ENCODE results near the gene C20orf144.
"Not testable (repeated sequence)": the region's sequence is repeated elsewhere in the genome, so short reads cannot be mapped to it uniquely, and the experiment has no call there.

Gene C20orf144

GRCh38 chr20:33662172-33662571, at the start of gene C20orf144:
Gene C20orf144, plus strand, starts transcription at chr20:33662327. Its CDS starts 19 bp downstream, at chr20:33662346.
- intact Hi-C loops (cut with DNase I), result no loop called here
- peak in 1 of 10 donors; percentile 71 for DNase-seq

DNA sequence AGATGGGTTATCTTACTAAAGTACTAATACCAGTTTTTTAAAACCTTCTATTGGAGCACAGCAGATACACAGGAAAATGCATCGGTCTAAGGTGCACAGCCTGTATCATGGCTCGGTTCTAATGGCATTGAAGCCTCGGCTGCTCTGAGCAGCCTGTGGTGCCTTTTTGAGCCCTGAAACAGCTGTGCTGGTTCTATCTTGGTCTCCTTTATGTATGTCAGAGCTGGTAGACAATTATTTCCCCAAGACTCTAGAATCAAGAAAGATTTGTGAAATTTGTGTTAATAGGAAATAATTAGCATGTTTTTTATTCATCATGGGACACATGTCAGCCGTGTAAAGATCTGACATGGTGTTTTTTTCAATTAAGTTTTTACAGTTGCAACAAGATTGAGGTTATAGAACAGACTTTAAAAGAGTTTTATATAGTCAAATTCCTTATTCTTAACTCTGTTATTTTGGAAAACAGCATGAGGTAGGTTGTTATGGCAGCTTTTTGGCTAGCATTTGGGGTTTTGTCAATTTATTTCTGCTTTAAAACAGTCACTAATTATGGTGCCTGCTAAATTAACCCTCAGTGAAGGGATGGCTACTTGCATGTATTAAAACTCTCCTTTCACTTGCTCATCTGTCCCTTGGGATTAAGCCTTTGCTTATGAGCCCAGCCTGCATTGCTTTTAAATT, 40.3 kb upstream of the C20orf144 start:
- no peak for DNase-seq
- intact Hi-C loops (cut with DNase I), result no loop called here

GRCh38 chr20:33622705-33623365, 39.3 kb upstream of the C20orf144 start:
- intact Hi-C loops (cut with DNase I), result no loop called here
- no peak for DNase-seq

DNA sequence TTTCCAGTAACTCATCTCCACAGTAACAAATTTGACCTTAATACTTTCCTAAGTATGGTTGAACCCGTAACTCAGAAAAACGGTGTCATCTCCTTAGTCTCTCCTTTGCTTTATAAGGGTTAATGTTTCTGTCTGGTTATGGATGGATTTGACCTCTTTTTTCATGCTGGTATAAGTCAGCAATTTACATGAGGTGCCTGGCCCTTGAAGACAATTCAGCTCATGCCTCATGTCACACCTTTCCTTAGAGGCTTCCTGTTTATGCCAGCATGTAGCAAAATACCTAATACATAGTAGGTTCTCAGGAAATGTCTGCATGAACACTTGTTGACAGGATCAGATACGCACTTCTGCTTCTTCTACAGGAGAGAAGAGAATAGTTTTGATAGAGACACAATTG, 37.7 kb upstream of the C20orf144 start:
- intact Hi-C loops (cut with DNase I), result no loop called here
- no peak for DNase-seq

- no peak for DNase-seq
- intact Hi-C loops (cut with DNase I), result no loop called here
These were observed 35.9 kb upstream of the C20orf144 start for GRCh38 chr20:33626190-33626589.

DNA sequence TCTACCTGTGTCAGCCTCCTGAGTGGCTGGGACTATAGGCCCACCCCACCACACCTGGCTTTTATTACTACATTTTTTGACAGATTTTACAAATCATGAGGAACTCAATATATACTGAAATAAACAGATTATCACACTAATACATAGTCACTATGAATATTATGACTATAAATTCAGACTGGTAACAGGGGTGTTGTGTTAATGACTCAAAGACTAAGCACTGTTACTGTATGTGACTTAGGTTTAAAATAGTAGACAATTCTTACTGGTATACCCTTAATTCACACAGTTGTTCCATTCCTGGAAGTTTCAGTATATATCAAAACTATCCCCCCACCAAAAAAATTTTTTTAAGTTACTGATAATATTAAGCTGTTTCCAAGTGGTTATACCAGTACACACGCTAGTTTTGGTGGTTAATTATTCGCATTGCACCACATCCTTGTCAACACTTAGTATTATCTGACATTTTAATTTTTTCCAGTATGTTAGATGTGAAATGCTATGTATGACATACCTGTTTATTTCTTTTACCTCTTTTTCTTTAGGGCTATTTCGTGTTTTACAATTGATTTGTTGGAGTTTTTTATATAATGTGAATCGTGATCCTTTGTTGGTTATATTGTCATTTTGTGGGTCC, 34.4 kb upstream of the C20orf144 start:
- intact Hi-C loops (cut with DNase I), result no loop called here
- DNase-seq, result no peak

DNA sequence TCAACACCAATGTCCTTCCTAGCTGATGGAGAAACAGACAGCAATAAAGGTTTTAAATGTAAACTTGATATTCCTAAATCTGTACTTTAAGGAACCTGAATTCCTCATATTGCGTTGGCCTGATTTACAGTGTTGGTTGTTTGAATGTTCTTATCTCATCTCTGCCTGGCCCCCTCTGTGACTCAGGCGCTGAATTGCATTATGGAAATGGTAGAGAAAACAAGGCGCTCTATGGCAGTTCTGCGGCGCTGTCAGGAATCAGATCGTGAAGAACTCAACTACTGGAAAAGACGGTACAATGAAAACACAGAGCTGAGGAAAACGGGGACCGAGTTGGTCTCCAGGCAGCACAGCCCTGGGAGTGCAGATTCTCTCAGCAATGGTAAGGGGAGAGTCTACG, 32.6 kb upstream of the C20orf144 start:
- intact Hi-C loops (cut with DNase I), result no loop called here
- DNase-seq, result no peak

GRCh38 chr20:33629979-33630378, 32.1 kb upstream of the C20orf144 start:
- intact Hi-C loops (cut with DNase I), result no loop called here

DNA sequence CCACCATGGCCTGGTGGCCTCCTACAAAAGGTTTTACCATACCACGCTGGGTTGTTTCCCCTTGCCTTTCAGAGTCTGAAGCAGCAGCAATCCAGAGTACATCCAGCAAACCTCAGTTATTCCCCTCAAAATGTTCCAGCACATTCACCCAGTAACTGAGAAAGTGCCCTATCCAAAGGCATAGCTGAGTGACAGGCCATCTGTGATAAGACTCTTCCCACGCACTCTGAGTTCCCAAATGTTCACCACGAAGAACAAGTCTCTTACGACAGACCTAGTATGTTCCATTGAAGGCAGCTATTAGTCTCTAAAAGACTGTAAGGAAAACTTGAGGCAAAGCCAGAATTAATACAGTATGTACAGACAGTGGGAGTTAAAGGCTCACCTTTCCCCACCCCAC, 31.6 kb upstream of the C20orf144 start:
- intact Hi-C loops (cut with DNase I), result no loop called here
- DNase-seq, result no peak

More at GRCh38 chr20:33629979-33630378, 32.1 kb upstream of the C20orf144 start:
- no peak for DNase-seq

DNA sequence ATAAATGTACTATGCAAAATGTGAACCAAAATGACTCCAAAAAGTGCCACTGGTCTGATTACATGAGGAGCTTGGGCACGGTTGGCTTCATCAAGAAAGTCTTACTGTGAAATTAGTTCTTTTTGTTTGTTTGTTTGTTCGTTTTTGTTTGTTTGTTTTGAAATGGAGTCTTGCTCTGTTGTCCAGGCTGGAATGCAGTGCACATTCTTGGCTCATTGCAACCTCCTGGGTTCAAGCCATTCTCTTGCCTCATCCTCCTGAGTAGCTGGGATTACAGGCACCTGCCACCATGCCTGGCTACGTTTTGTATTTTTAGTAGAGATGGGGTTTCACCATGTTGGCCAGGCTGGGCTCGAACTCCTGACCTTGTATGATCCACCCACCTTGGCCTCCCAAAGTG, 30.2 kb upstream of the C20orf144 start:
- intact Hi-C loops (cut with DNase I); DNase-seq: not testable (repeated sequence)

DNA sequence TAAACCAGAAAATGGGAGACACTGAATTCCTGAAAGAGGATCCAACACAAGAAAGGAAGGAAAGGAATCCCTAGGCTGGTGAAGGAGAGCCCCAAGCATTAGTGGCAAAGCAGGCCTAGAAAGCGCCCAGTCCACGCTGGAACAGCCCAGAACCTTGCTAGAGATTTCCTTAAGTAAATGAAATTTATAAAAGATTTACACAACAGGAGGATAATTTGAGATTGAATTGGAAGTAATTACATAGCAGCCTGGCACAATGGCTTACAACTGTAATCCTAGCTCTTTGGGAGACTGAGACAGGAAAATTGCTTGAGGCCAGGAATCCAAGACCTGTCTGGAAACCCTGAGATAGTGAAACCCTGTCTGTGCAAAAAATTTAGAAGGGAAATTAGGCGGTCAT, 26.8 kb upstream of the C20orf144 start:
- intact Hi-C loops (cut with DNase I), result no loop called here
- no peak for DNase-seq

- intact Hi-C loops (cut with DNase I), result no loop called here
- DNase-seq, result no peak
These were observed 25.4 kb upstream of the C20orf144 start for GRCh38 chr20:33636776-33637175.

DNA sequence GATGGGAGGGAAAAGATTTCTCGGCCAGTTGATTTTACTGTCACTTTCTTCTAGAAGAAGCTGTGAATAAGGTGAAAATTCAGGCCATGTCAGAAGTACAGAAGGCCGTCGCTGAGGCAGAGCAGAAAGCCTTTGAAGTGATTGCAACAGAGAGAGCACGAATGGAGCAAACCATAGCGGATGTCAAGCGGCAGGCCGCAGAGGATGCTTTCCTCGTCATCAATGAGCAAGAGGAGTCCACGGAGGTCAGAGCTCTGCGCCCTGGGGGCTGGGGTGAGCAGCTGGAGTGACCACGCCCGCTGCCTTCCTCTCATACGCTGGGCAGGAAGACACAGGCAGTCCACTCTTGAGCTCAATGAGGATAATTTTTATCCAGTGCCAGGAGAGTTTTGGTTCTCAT, 21.8 kb upstream of the C20orf144 start:
- DNase-seq, result no peak
- intact Hi-C loops (cut with DNase I), result no loop called here

DNA sequence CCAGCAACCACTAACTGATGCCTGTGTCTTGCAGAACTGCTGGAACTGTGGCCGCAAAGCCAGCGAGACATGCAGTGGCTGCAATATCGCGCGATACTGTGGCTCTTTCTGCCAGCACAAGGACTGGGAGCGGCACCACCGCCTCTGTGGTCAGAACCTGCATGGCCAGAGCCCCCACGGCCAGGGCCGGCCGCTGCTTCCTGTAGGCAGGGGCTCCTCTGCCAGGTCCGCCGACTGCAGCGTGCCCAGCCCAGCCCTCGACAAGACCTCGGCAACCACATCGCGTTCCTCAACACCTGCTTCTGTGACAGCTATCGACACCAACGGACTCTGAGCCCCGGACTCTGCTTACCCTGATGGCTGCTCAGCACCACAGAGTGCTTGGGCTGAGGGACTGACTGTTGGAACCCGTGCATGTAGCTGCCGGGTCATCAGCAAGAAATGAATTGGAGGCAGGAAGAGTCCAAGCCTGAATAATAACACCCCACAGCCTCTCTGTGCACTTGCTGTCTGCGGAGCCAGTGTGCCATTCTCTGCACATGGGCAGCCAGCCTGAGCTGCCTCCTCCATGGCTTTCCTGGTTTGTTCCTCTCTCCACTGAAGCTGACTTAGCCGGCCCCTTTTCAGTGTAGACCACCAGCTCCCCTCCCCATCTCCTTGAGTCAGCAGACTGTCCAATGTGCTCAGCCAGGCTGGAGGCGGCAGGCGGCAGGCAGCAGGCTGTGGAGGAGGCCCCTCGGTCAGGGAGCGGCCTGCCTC, 17.6 kb upstream of the C20orf144 start:
- intact Hi-C loops (cut with DNase I), result no loop called here
- peak in 1 of 10 donors; percentile 78 for DNase-seq

DNA sequence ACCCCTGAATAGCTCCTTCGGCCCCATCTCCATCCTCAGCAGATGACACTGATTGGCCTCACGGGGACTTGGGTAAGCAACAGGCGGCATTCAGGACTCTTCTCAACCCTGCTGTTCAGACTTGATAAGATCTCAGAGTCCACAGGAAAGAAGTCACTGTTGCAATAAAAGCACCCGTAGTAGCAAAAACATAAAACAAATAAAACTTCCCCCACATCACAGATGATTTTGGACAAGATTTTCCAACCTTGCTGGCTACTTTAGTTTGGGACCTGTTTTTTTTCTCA, 17.1 kb upstream of the C20orf144 start:
- intact Hi-C loops (cut with DNase I), result no loop called here

DNA sequence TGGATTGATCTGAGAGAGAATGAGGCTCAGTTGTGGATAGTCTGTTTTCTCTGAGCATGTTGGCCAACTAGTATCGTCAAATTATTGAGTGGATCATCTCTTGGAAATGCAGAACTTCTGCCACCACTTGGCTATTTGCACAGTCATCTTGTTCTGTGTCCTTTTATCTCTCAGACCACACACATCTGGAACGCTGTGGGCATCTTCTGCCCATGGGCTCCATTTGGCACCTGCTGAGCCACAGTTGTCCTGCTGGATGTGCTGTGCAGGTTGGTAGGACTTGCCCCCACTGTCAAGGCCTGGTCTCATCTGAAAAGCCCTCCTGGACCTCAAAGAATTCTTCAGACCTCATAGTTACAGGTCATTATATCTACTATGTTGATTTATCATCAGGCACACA, 16.7 kb upstream of the C20orf144 start:
- intact Hi-C loops (cut with DNase I), result no loop called here
- DNase-seq, result no peak

More for the DNA sequence above, 17.1 kb upstream of the C20orf144 start:
- no peak for DNase-seq

DNA sequence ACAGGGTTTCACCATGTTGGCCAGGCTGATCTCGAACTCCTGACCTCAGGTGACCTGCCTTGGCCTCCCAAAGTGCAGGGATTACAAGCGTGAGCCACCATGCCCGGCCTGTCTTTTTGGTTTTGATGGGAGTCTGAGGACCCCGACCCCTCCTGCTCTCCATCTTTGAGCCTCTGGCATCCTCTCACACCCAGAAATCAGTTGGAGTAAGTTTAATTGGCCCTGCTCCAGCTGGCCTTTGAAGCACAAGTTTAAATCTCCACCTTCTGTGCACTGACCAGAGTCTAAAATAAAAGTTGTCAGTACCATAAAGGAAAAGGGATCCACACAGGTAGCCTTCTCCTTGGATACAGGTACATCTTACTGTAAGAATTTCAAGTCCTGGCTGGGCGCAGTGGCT, 15.9 kb upstream of the C20orf144 start:
- no peak for DNase-seq
- intact Hi-C loops (cut with DNase I), result no loop called here

DNA sequence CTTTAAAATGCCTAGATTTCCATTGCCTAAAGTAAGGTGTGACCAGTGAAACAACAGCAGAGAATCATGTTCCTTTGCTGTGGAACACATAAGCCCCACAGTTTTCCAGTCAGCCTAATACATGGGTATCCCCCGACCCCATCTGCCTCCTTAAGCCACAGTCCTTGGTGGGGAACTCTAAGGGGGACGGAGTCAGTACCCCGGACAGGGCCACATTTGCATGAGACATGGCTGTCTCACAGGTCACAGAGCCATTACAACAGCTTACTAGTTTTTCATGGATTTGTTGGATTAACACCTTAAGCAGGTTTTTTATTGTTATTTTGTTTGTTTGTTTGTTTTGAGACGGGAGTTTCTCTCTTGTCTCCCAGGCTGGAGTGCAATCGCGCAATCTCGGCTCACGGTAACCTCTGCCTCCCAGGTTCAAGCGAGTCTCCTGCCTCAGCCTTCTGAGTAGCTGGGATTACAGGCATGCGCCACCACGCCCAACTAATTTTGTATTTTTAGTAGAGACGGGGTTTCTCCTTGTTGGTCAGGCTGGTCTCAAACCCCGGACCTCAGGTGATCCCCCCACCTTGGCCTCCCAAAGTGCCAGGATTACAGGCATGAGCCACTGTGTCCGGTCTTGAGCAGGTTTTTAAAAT, 15.0 kb upstream of the C20orf144 start:
- intact Hi-C loops (cut with DNase I); DNase-seq: not testable (repeated sequence)

DNA sequence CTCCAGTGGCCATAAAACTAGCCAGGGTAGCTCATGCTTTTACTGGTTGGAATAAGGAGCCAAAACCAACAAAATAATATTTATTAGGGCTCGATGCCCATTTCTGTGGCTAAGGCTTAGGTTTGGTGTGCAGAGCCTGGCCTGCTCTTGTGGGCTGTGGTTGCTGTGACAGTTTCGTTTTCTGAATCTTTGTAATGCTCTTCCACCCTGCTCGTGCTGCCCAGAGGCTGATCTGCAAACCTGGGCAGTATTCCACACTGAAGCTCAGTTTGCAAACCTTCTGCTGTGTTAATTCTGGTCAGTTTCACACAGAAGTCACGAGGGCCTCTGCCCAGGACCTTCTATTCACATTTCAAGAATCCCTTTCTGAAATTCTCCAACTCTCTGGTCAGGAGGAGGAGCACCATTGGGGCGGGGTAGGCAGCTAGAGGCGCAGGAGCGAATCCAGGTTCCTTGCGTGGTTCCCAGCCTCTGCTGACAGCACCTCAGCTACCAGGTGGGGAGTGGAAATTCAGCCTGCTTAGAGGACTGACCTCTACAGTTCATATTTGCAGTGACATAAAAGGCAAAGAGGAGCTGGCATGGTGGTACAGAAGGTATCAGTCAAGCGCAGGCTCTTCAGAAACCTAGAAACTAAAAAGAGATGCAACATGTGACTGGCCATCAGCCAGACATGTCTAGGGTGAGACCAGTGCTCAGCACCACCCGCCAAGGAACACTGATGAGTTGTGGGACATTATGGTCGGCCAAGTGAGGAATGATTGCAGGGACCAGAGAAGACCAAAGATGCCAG, 14.3 kb upstream of the C20orf144 start:
- intact Hi-C loops (cut with DNase I), result no loop called here
- no peak for DNase-seq

DNA sequence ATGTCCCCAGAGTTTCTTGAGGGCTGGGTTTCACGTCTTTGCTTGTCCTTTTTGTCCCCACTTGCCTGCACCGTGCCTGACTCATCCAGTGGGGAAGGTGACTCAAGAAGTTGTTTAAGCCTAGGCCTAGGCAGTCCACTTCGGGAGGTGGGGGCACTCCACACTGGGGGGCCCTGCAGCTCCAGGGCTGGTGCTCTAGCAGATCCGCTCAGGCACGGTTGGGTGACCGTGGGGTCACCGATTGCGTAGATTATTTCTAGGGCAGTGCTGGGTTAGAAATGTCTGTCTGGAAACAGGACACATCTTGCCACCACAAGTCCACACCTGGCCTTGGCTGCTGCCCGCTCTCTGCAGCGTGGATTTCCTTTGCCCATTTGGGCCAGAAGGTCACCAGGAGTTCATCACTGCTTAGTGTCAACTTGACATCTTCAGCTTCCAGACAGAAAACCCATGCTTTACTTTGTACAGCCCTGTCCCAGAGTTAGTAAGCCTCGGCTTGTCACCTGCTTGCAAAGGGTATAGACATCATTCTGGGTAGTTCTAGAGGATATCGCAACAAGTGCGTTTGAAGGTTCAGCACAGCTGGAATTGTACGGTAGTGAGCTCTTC, 13.6 kb upstream of the C20orf144 start:
- intact Hi-C loops (cut with DNase I), result no loop called here
- DNase-seq, result no peak
